Esophagus squamous epithelium (tissue), 4 donors: ENCODE results near the gene PLSCR5.
A peak's percentile ranks its signal among the peaks of the same experiment; 100 is the strongest.

ENCODE experiments used
- POLR2A ChIP-seq, 4 donors: fragments of 450-650 bp; IDR thresholded peaks; one replicate each; pipeline ENCODE4 v1.6.1; 2017; ENCODE audit warnings: antibody characterized with exemption in 4 of 4, mild to moderate bottlenecking in 4 of 4, moderate library complexity in 3 of 4
- TF ChIP-seq, protein P1 (sequence below), 6 experiments: fragments of 450-650 bp in 4 of 6; fragments of 200-600 bp in 2 of 6; sonication (generic) in 2 of 6; IDR thresholded peaks; one replicate each; pipeline ENCODE4 v1.5.1; 2016 to 2019; ENCODE audit warnings: antibody characterized with exemption in 6 of 6, mild to moderate bottlenecking in 4 of 6, moderate library complexity in 4 of 6

GRCh38 chr3:146544002-146544928, 60.9 kb downstream of the PLSCR5 start, which contains the start of gene PLSCR1:
- TF ChIP-seq, protein P1, sequence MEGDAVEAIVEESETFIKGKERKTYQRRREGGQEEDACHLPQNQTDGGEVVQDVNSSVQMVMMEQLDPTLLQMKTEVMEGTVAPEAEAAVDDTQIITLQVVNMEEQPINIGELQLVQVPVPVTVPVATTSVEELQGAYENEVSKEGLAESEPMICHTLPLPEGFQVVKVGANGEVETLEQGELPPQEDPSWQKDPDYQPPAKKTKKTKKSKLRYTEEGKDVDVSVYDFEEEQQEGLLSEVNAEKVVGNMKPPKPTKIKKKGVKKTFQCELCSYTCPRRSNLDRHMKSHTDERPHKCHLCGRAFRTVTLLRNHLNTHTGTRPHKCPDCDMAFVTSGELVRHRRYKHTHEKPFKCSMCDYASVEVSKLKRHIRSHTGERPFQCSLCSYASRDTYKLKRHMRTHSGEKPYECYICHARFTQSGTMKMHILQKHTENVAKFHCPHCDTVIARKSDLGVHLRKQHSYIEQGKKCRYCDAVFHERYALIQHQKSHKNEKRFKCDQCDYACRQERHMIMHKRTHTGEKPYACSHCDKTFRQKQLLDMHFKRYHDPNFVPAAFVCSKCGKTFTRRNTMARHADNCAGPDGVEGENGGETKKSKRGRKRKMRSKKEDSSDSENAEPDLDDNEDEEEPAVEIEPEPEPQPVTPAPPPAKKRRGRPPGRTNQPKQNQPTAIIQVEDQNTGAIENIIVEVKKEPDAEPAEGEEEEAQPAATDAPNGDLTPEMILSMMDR (IDR thresholded peaks at IDR 0.05): no peak
- peak in 3 of 4 donors; percentile 65 to 90 (median 85) for TF ChIP-seq POLR2A (IDR thresholded peaks at IDR 0.05)
